ENCODE measurements around the gene ESYT2.
"Not testable (repeated sequence)": the region's sequence is repeated elsewhere in the genome, so short reads cannot be mapped to it uniquely, and the experiment has no call there.

Gene ESYT2

GRCh38 chr7:158699341-158699740 is 130.0 kb downstream of the ESYT2 start:
- no peaks in the 10 kb centered on the region for H3K9me3 Mint-ChIP-seq

GRCh38 chr7:158698657-158699195 is 130.6 kb downstream of the ESYT2 start:
- peaks cover 52% of the 10 kb centered on the region for H3K4me1 Mint-ChIP-seq (ENCODE audit: low read depth)

More at GRCh38 chr7:158699341-158699740, 130.0 kb downstream of the ESYT2 start:
- H3K27ac Mint-ChIP-seq = no peak overlapping the region
- no peak for DNase-seq
- no peak overlapping the region for H3K4me3 Mint-ChIP-seq
- H3K4me1 Mint-ChIP-seq (ENCODE audit: low read depth) = peaks cover 50% of the 10 kb centered on the region
- H3K27me3 Mint-ChIP-seq = no peaks in the 10 kb centered on the region
- H3K36me3 Mint-ChIP-seq (ENCODE audit: low read depth) = peaks cover 89% of the 10 kb centered on the region

GRCh38 chr7:158697597-158697996 is 131.7 kb downstream of the ESYT2 start:
- not testable (repeated sequence) for DNase-seq, H3K4me3 Mint-ChIP-seq, H3K27ac Mint-ChIP-seq, H3K27me3 Mint-ChIP-seq, H3K9me3 Mint-ChIP-seq
- H3K36me3 Mint-ChIP-seq (ENCODE audit: low read depth) = peaks cover 94% of the 10 kb centered on the region
- peaks cover 43% of the 10 kb centered on the region for H3K4me1 Mint-ChIP-seq (ENCODE audit: low read depth)

More at GRCh38 chr7:158698657-158699195, 130.6 kb downstream of the ESYT2 start:
- DNase-seq = no peak
- H3K27me3 Mint-ChIP-seq = no peaks in the 10 kb centered on the region
- peaks cover 95% of the 10 kb centered on the region for H3K36me3 Mint-ChIP-seq (ENCODE audit: low read depth)
- H3K4me3 Mint-ChIP-seq = no peak overlapping the region
- no peak overlapping the region for H3K27ac Mint-ChIP-seq
- H3K9me3 Mint-ChIP-seq = no peaks in the 10 kb centered on the region

GRCh38 chr7:158695726-158696452 is 133.4 kb downstream of the ESYT2 start:
- no peaks in the 10 kb centered on the region for H3K9me3 Mint-ChIP-seq
- H3K27ac Mint-ChIP-seq = no peak overlapping the region
- H3K4me1 Mint-ChIP-seq (ENCODE audit: low read depth) = peaks cover 26% of the 10 kb centered on the region
- H3K27me3 Mint-ChIP-seq = no peaks in the 10 kb centered on the region
- no peak overlapping the region for H3K4me3 Mint-ChIP-seq
- DNase-seq = peak; percentile 43
- H3K36me3 Mint-ChIP-seq (ENCODE audit: low read depth) = peaks cover 91% of the 10 kb centered on the region

GRCh38 chr7:158695056-158695455 is 134.3 kb downstream of the ESYT2 start:
- Mint-ChIP-seq H3K9me3 (no peaks in the 10 kb centered on the region), H3K27me3 (no peaks in the 10 kb centered on the region), H3K36me3 (ENCODE audit: low read depth) (peaks cover 91% of the 10 kb centered on the region), H3K4me3 (no peak overlapping the region), H3K27ac (no peak overlapping the region), H3K4me1 (ENCODE audit: low read depth) (peaks cover 18% of the 10 kb centered on the region)
- DNase-seq = no peak

- DNase-seq = no peak
- Mint-ChIP-seq H3K4me1 (ENCODE audit: low read depth) (peaks cover 16% of the 10 kb centered on the region), H3K9me3 (no peaks in the 10 kb centered on the region), H3K27me3 (no peaks in the 10 kb centered on the region), H3K4me3 (no peak overlapping the region), H3K36me3 (ENCODE audit: low read depth) (peaks cover 93% of the 10 kb centered on the region), H3K27ac (no peak overlapping the region)
Measured at GRCh38 chr7:158694650-158695049, 134.7 kb downstream of the ESYT2 start.

- H3K36me3 Mint-ChIP-seq (ENCODE audit: low read depth) = peaks cover 94% of the 10 kb centered on the region
- no peak overlapping the region for H3K27ac Mint-ChIP-seq
Measured at GRCh38 chr7:158689488-158689887, 139.8 kb downstream of the ESYT2 start.

GRCh38 chr7:158687406-158687805 is 141.9 kb downstream of the ESYT2 start:
- no peak overlapping the region for H3K4me3 Mint-ChIP-seq
- no peak overlapping the region for H3K27ac Mint-ChIP-seq
- H3K27me3 Mint-ChIP-seq = no peaks in the 10 kb centered on the region
- no peaks in the 10 kb centered on the region for H3K9me3 Mint-ChIP-seq
- H3K4me1 Mint-ChIP-seq (ENCODE audit: low read depth) = no peaks in the 10 kb centered on the region
- H3K36me3 Mint-ChIP-seq (ENCODE audit: low read depth) = peaks cover 92% of the 10 kb centered on the region
- DNase-seq = no peak

More at GRCh38 chr7:158689488-158689887, 139.8 kb downstream of the ESYT2 start:
- Mint-ChIP-seq H3K27me3 (no peaks in the 10 kb centered on the region), H3K4me3 (no peak overlapping the region), H3K4me1 (ENCODE audit: low read depth) (peaks cover 5% of the 10 kb centered on the region), H3K9me3 (no peaks in the 10 kb centered on the region)
- DNase-seq = no peak

- H3K4me3 Mint-ChIP-seq = no peak overlapping the region
- DNase-seq = no peak
- no peaks in the 10 kb centered on the region for H3K9me3 Mint-ChIP-seq
- H3K27ac Mint-ChIP-seq = no peak overlapping the region
- no peaks in the 10 kb centered on the region for H3K27me3 Mint-ChIP-seq
- H3K4me1 Mint-ChIP-seq (ENCODE audit: low read depth) = peaks cover 1% of the 10 kb centered on the region
- peaks cover 85% of the 10 kb centered on the region for H3K36me3 Mint-ChIP-seq (ENCODE audit: low read depth)
Measured at GRCh38 chr7:158685693-158686092, 143.6 kb downstream of the ESYT2 start.

- DNase-seq = no peak
- H3K36me3 Mint-ChIP-seq (ENCODE audit: low read depth) = peaks cover 84% of the 10 kb centered on the region
- H3K4me1 Mint-ChIP-seq (ENCODE audit: low read depth) = peaks cover 1% of the 10 kb centered on the region
- H3K9me3 Mint-ChIP-seq = no peaks in the 10 kb centered on the region
- H3K27me3 Mint-ChIP-seq = no peaks in the 10 kb centered on the region
- no peak overlapping the region for H3K4me3 Mint-ChIP-seq
- no peak overlapping the region for H3K27ac Mint-ChIP-seq
Measured at GRCh38 chr7:158684329-158684728, 145.0 kb downstream of the ESYT2 start.

GRCh38 chr7:158683541-158683940 is 145.8 kb downstream of the ESYT2 start:
- Mint-ChIP-seq H3K4me1 (ENCODE audit: low read depth) (peaks cover 1% of the 10 kb centered on the region), H3K27ac (no peak overlapping the region), H3K4me3 (no peak overlapping the region), H3K9me3 (no peaks in the 10 kb centered on the region), H3K36me3 (ENCODE audit: low read depth) (peaks cover 84% of the 10 kb centered on the region), H3K27me3 (no peaks in the 10 kb centered on the region)
- no peak for DNase-seq

- no peak overlapping the region for H3K27ac Mint-ChIP-seq
- H3K27me3 Mint-ChIP-seq = no peaks in the 10 kb centered on the region
- H3K36me3 Mint-ChIP-seq (ENCODE audit: low read depth) = peaks cover 81% of the 10 kb centered on the region
- H3K9me3 Mint-ChIP-seq = no peaks in the 10 kb centered on the region
- DNase-seq = no peak
- H3K4me1 Mint-ChIP-seq (ENCODE audit: low read depth) = peaks cover 1% of the 10 kb centered on the region
- no peak overlapping the region for H3K4me3 Mint-ChIP-seq
Measured at GRCh38 chr7:158682456-158682855, 146.9 kb downstream of the ESYT2 start.

All from activated T-cell treated with anti-CD3 and anti-CD28 coated beads, Interleukin-2, amount 50 U/mL, for 24 hours (primary cell).